Measurements from ENCODE around the gene RNF167. TPM values are rescaled to one million over a fixed set of nuclear protein-coding genes. Genes with fewer than 3 reads are reported as not detected.

RNF167 gene
- total and polyA plus RNA-seq, 2 experiments from 2014 or later, result 59.2 to 66.5 TPM

DNA sequence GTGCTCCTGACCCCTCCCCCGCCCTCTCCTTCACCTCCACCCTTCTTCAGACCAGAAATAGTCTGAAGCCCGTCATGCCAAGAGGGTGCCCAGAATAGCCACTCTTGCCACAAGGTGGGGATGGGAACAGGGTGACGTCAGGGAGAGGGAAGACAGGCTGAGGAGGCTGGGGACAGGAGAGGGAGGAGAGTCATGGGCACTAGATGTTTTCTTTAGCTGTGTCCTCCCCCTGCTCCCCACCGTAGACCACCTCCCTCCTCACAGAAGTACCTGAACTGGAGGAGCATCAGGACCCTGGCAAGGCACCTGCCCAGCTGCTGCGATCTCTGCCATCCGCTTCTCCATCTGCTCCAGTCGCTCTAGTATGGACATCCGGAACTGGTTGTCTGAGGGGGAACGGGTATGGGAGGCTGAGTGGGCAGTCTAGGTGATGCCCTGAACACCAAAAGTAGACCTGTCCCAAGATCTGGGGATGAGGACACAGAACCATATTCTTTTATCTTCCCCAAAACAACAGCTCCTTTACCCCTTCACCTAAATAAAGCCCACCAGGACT, 34.1 kb downstream of the RNF167 start:
- Histone ChIP-seq H3K4me2 (no peak overlapping the region), H3K4me3 (no peak overlapping the region), H3K27me3 (no peaks in the 10 kb centered on the region), H3K9me3 (ENCODE audit: low read depth) (no peaks in the 10 kb centered on the region), H3K79me2 (peaks cover 41% of the 10 kb centered on the region), H3K4me1 (ENCODE audit: insufficient read depth) (peaks cover 14% of the 10 kb centered on the region), H3K36me3 (replicated peaks; ENCODE audit: insufficient read depth, low read depth) (no peaks in the 10 kb centered on the region), H3K9me2 (replicated peaks; ENCODE audit: insufficient read depth) (no peaks in the 10 kb centered on the region), H4K20me1 (ENCODE audit: insufficient read depth, poor library complexity, severe bottlenecking) (no peaks in the 10 kb centered on the region), H2AFZ (no peak overlapping the region), H3K27ac (no peak overlapping the region)
- no peak for TF ChIP-seq CTCF (IDR thresholded peaks at IDR 0.05; ENCODE audit: poor library complexity)
- no peak for TF ChIP-seq EZH2phosphoT487 (IDR thresholded peaks at IDR 0.05; ENCODE audit: low read depth, severe bottlenecking, unreplicated experiment)
- TF ChIP-seq EZH2 (IDR thresholded peaks at IDR 0.05; ENCODE audit: borderline replicate concordance), result no peak
- DNase-seq (ENCODE audit: low spot score), result no peak
- WGBS (ENCODE audit: low lambda C conversion rate, missing lambda C conversion rate), result 95% methylated on average over 9 of the region's 9 CpGs

GRCh38 chr17:4978726-4979125, 38.7 kb downstream of the RNF167 start:
- Histone ChIP-seq H3K79me2 (no peaks in the 10 kb centered on the region), H3K9me3 (ENCODE audit: low read depth) (no peaks in the 10 kb centered on the region), H3K27ac (no peak overlapping the region), H2AFZ (no peak overlapping the region), H3K4me3 (no peak overlapping the region), H3K36me3 (replicated peaks; ENCODE audit: insufficient read depth, low read depth) (no peaks in the 10 kb centered on the region), H3K4me1 (ENCODE audit: insufficient read depth) (peaks cover 3% of the 10 kb centered on the region), H3K27me3 (no peaks in the 10 kb centered on the region), H4K20me1 (ENCODE audit: insufficient read depth, poor library complexity, severe bottlenecking) (no peaks in the 10 kb centered on the region), H3K9me2 (replicated peaks; ENCODE audit: insufficient read depth) (no peaks in the 10 kb centered on the region), H3K4me2 (no peak overlapping the region)
- DNase-seq (ENCODE audit: low spot score), result no peak
- TF ChIP-seq EZH2 (IDR thresholded peaks at IDR 0.05; ENCODE audit: borderline replicate concordance) (no peak), CTCF (IDR thresholded peaks at IDR 0.05; ENCODE audit: poor library complexity) (no peak), EZH2phosphoT487 (IDR thresholded peaks at IDR 0.05; ENCODE audit: low read depth, severe bottlenecking, unreplicated experiment) (no peak)

- H3K9me3 ChIP-seq (ENCODE audit: low read depth), result no peaks in the 10 kb centered on the region
- no peaks in the 10 kb centered on the region for H3K36me3 ChIP-seq (replicated peaks; ENCODE audit: insufficient read depth, low read depth)
- H3K9me2 ChIP-seq (replicated peaks; ENCODE audit: insufficient read depth), result no peaks in the 10 kb centered on the region
- H3K4me1 ChIP-seq (ENCODE audit: insufficient read depth), result peaks cover 3% of the 10 kb centered on the region
- DNase-seq (ENCODE audit: low spot score), result peak; percentile 81
- H2AFZ ChIP-seq, result no peak overlapping the region
- H3K4me3 ChIP-seq, result no peak overlapping the region
- no peaks in the 10 kb centered on the region for H3K27me3 ChIP-seq
- TF ChIP-seq CTCF (IDR thresholded peaks at IDR 0.05; ENCODE audit: poor library complexity), result peak; percentile 63
- no peak for TF ChIP-seq EZH2phosphoT487 (IDR thresholded peaks at IDR 0.05; ENCODE audit: low read depth, severe bottlenecking, unreplicated experiment)
- TF ChIP-seq EZH2 (IDR thresholded peaks at IDR 0.05; ENCODE audit: borderline replicate concordance), result no peak
- no peaks in the 10 kb centered on the region for H4K20me1 ChIP-seq (ENCODE audit: insufficient read depth, poor library complexity, severe bottlenecking)
- H3K4me2 ChIP-seq, result no peak overlapping the region
- H3K27ac ChIP-seq, result no peak overlapping the region
- 46% methylated on average over 6 of the region's 6 CpGs for WGBS (ENCODE audit: low lambda C conversion rate, missing lambda C conversion rate)
- H3K79me2 ChIP-seq, result peaks cover under 1% of the 10 kb centered on the region
Measured at GRCh38 chr17:4980644-4981216, 40.7 kb downstream of the RNF167 start.
